B cell (primary cell): ENCODE results near the gene RIT2. TPM values are rescaled to one million over a fixed set of nuclear protein-coding genes. Genes with fewer than 3 reads are reported as not detected.

Experiments used
- ATAC-seq: fragments of 200-7000 bp; cut with Tn5 transposase; one replicate; pipeline ENCODE4 v1.10.0; 2021; ENCODE audit warnings: low read depth, mild to moderate bottlenecking, moderate number of reproducible peaks, moderate library complexity
- CTCF ChIA-PET: fragments of 350-600 bp; sonication (Branson Sonifier 250); formaldehyde crosslinking; loops from one replicate; lab custom pipeline; 2021; ENCODE audit warnings: antibody characterized with exemption, inconsistent platforms; lab: Charles Lee
- POLR2A ChIA-PET: fragments of 350-600 bp; sonication (Branson Sonifier 250); formaldehyde crosslinking; loops from one replicate; lab custom pipeline; 2021; ENCODE audit warnings: antibody characterized with exemption; lab: Charles Lee
- DNase-seq: peaks from one replicate; pipeline ENCODE4 v3.0.0; 2013
- H2AFZ ChIP-seq: 2 replicates; pipeline ENCODE4 v1.6.1; 2012; ENCODE audit warnings: mild to moderate bottlenecking, low read depth, low read length; ENCODE audit not compliant: insufficient read depth, poor library complexity, severe bottlenecking
- H3K27ac ChIP-seq, 2 donors: 1 replicate in 1 of 2; 2 replicates in 1 of 2; pipeline ENCODE4 v1.5.1; 2012 to 2013; ENCODE audit warnings: low read length in 2 of 2, mild to moderate bottlenecking in 2 of 2, moderate library complexity in 1 of 2
- H3K27me3 ChIP-seq, 4 experiments: fragments of 200-600 bp in 1 of 4; sonication (generic) in 1 of 4; replicated peaks in 1 of 4; 1 replicate in 2 of 4; 2 replicates in 2 of 4; pipeline versions ENCODE4 v1.6.1 to v1.7.0; 2013 to 2016; ENCODE audit warnings: low read length in 3 of 4, mild to moderate bottlenecking in 2 of 4, mixed read lengths in 1 of 4, moderate library complexity in 1 of 4; ENCODE audit not compliant: insufficient read depth in 4 of 4, control insufficient read depth in 3 of 4; ENCODE audit errors: control extremely low read depth in 1 of 4
- H3K36me3 ChIP-seq, 2 experiments: replicated peaks in 1 of 2; 1 replicate in 1 of 2; 2 replicates in 1 of 2; pipeline versions ENCODE4 v1.6.1 to v1.7.1; 2013; ENCODE audit warnings: low read length in 1 of 2; ENCODE audit not compliant: insufficient read depth in 2 of 2, control insufficient read depth in 1 of 2; ENCODE audit errors: control extremely low read depth in 1 of 2, extremely low read depth in 1 of 2
- H3K4me1 ChIP-seq, 2 donors: fragments of 200-600 bp in 1 of 2; sonication (generic) in 1 of 2; 1 replicate in 1 of 2; 2 replicates in 1 of 2; pipeline versions ENCODE4 v1.5.1 to v1.6.1; 2013 to 2017; ENCODE audit warnings: low read length in 2 of 2; ENCODE audit not compliant: control insufficient read depth in 2 of 2, insufficient read depth in 2 of 2
- H3K4me2 ChIP-seq: replicated peaks from 2 replicates; pipeline ENCODE3; 2012; ENCODE audit warnings: mild to moderate bottlenecking, low read depth, low read length; ENCODE audit not compliant: poor library complexity, severe bottlenecking
- H3K4me3 ChIP-seq, 5 experiments: fragments of 200-600 bp in 1 of 5; sonication (generic) in 1 of 5; 1 replicate in 3 of 5; 2 replicates in 2 of 5; pipeline versions ENCODE4 v1.5.1 to v1.7.0; 2011 to 2016; ENCODE audit warnings: low read length in 4 of 5, mild to moderate bottlenecking in 4 of 5, low read depth in 2 of 5, control low read depth in 1 of 5, moderate library complexity in 1 of 5; ENCODE audit not compliant: insufficient read depth in 1 of 5; ENCODE audit errors: control extremely low read depth in 1 of 5, extremely low read depth in 1 of 5
- H3K79me2 ChIP-seq: fragments of 200-600 bp; sonication (generic); one replicate; pipeline ENCODE4 v1.6.0; 2016; ENCODE audit warnings: low read length; ENCODE audit not compliant: control insufficient read depth, insufficient read depth
- H3K9ac ChIP-seq: fragments of 200-600 bp; sonication (generic); 2 replicates; pipeline ENCODE4 v1.6.1; 2017; ENCODE audit warnings: mild to moderate bottlenecking, low read length, moderate library complexity
- H3K9me3 ChIP-seq, 3 donors: one replicate each; pipeline versions ENCODE4 v1.6.1 to v1.7.1; 2013; ENCODE audit warnings: low read length in 2 of 3; ENCODE audit not compliant: control insufficient read depth in 2 of 3, insufficient read depth in 1 of 3; ENCODE audit errors: control extremely low read depth in 1 of 3
- H4K20me1 ChIP-seq: 2 replicates; pipeline ENCODE4 v1.6.0; 2012; ENCODE audit warnings: mild to moderate bottlenecking, low read length; ENCODE audit not compliant: insufficient read depth, control insufficient read depth, poor library complexity, severe bottlenecking
- H3K27ac Mint-ChIP-seq: one replicate; pipeline ENCODE4 v1.8.0; 2021; ENCODE audit warnings: mixed read lengths
- H3K27me3 Mint-ChIP-seq: one replicate; pipeline ENCODE4 v1.8.0; 2021; ENCODE audit warnings: mixed read lengths
- H3K4me1 Mint-ChIP-seq: one replicate; pipeline ENCODE4 v1.8.0; 2021; ENCODE audit warnings: mixed read lengths
- H3K4me3 Mint-ChIP-seq: one replicate; pipeline ENCODE4 v1.8.0; 2021; ENCODE audit warnings: mixed read lengths
- H3K9me3 Mint-ChIP-seq: one replicate; pipeline ENCODE4 v1.8.0; 2022; ENCODE audit warnings: mixed read lengths; ENCODE audit not compliant: insufficient read depth
- CTCF ChIP-seq: fragments of 200-600 bp; IDR thresholded peaks from one replicate; pipeline ENCODE4 v1.8.0; 2022; ENCODE audit warnings: antibody characterized with exemption, mild to moderate bottlenecking
- EZH2 ChIP-seq: IDR thresholded peaks from 2 replicates; pipeline ENCODE4 v1.6.1; 2012; ENCODE audit warnings: borderline replicate concordance, low read depth, mild to moderate bottlenecking, moderate library complexity, low read length; ENCODE audit not compliant: insufficient read depth, poor library complexity, severe bottlenecking
- WGBS: methylation state at CpG from one replicate; pipeline ENCODE4 v1.1.5; 2013; ENCODE audit warnings: missing lambda C conversion rate; ENCODE audit not compliant: insufficient coverage; 5-methylcytosine and 5-hydroxymethylcytosine counted together
- intact Hi-C: fragments of 100-400 bp; cut with micrococcal nuclease; formaldehyde crosslinking; loops from one replicate; pipeline ENCODE4 v1.10.0; 2022
- polyA plus RNA-seq: library from polyadenylated mRNA; depleted of rRNA; stranded (reverse); fragments of >200 nt; gene quantifications from 2 replicates; pipeline ENCODE4 v1.2.3, GENCODE V29; 2012
- total RNA-seq, 2 donors: library from RNA; stranded (reverse); fragments of 120-200 nt in 1 of 2; gene quantifications; 1 replicate in 1 of 2; 2 replicates in 1 of 2; pipeline versions ENCODE4 v1.2.3 to v1.2.4, GENCODE V29; 2013 to 2022

Gene RIT2
- total and polyA plus RNA-seq, 2 donors (not counting 1 experiment from before 2014, with no cell fraction given): not detected

GRCh38 chr18:42891705-42892104, 223.8 kb downstream of the RIT2 start:
- TF ChIP-seq EZH2 (no peak), CTCF (no peak)

GRCh38 chr18:42883169-42883568, 232.3 kb downstream of the RIT2 start:
- H3K4me3 Mint-ChIP-seq: no peak overlapping the region
- peaks cover 3% of the 10 kb centered on the region for H3K9me3 Mint-ChIP-seq
- no CpG with 5 or more reads among the region's 3 CpGs for WGBS
- intact Hi-C loops: no loop called here
- no peaks in the 10 kb centered on the region for H4K20me1 ChIP-seq
- DNase-seq: no peak
- H3K9ac ChIP-seq: no peak overlapping the region
- no peaks in the 10 kb centered on the region for H3K79me2 ChIP-seq
- TF ChIP-seq EZH2 (no peak), CTCF (no peak)
- H2AFZ ChIP-seq: no peak overlapping the region
- H3K27ac ChIP-seq: no peak overlapping the region
- CTCF ChIA-PET: no interaction called here
- no peaks in the 10 kb centered on the region for H3K4me1 Mint-ChIP-seq
- no peaks in the 10 kb centered on the region for H3K9me3 ChIP-seq
- no peak for ATAC-seq
- no peak overlapping the region for H3K4me3 ChIP-seq
- no peak overlapping the region for H3K27ac Mint-ChIP-seq
- H3K4me2 ChIP-seq: no peak overlapping the region
- H3K27me3 Mint-ChIP-seq: no peaks in the 10 kb centered on the region
- H3K36me3 ChIP-seq: no peaks in the 10 kb centered on the region
- POLR2A ChIA-PET: no interaction called here
- H3K27me3 ChIP-seq: no peaks in the 10 kb centered on the region
- no peaks in the 10 kb centered on the region for H3K4me1 ChIP-seq

More at GRCh38 chr18:42891705-42892104, 223.8 kb downstream of the RIT2 start:
- DNase-seq (no peak), ATAC-seq (no peak)
- H3K9me3 ChIP-seq: no peaks in the 10 kb centered on the region
- no peaks in the 10 kb centered on the region for H4K20me1 ChIP-seq
- Mint-ChIP-seq H3K4me1 (no peaks in the 10 kb centered on the region), H3K9me3 (no peaks in the 10 kb centered on the region), H3K27ac (no peak overlapping the region), H3K4me3 (no peak overlapping the region), H3K27me3 (no peaks in the 10 kb centered on the region)
- H3K27ac ChIP-seq: no peak overlapping the region
- CTCF ChIA-PET: no interaction called here
- H3K27me3 ChIP-seq: no peaks in the 10 kb centered on the region
- intact Hi-C loops: no loop called here
- POLR2A ChIA-PET: no interaction called here
- H3K4me1 ChIP-seq: no peaks in the 10 kb centered on the region
- no peaks in the 10 kb centered on the region for H3K36me3 ChIP-seq
- no peak overlapping the region for H3K4me3 ChIP-seq
- no peak overlapping the region for H3K4me2 ChIP-seq
- WGBS: no CpG with 5 or more reads among the region's 3 CpGs
- no peak overlapping the region for H2AFZ ChIP-seq
- H3K9ac ChIP-seq: no peak overlapping the region
- no peaks in the 10 kb centered on the region for H3K79me2 ChIP-seq
